DMS79 (cell line): Measurements from ENCODE around the gene ADAD2.
"Not testable (repeated sequence)": the region's sequence is repeated elsewhere in the genome, so short reads cannot be mapped to it uniquely, and the experiment has no call there.

Source experiments
- DNase-seq: peaks from one replicate; lab custom pipeline; 2025; lab: John Stamatoyannopoulos, UW

ADAD2 gene

DNA sequence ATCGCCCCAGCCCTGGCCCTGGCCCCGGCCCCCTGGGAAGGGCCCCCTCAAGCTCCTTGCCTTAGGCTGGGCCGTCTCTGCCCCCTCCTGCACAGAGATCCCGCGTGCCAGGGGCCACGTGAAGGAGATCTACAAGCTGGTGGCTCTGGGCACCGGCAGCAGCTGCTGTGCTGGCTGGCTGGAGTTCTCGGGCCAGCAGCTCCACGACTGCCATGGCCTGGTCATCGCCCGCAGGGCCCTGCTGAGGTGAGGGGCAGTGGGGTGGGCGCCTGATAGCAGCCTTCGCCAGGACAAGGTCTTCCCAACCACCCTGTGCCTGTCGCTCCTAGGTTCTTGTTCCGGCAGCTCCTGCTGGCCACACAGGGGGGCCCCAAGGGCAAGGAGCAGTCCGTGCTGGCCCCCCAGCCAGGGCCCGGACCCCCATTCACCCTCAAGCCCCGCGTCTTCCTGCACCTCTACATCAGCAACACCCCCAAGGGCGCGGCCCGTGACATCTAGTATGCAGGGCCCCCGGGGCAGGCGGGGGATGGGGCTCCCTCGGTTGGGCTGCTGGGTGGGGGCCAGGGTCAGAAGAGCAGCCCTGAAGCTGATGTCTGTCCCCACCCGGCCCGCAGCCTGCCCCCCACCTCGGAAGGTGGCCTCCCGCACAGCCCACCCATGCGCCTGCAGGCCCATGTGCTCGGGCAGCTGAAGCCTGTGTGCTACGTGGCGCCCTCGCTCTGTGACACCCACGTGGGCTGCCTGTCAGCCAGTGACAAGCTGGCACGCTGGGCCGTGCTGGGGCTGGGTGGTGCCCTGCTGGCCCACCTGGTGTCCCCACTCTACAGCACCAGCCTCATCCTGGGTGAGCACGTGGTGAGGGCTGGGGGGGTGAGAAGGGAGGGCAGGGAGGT is 4.5 kb downstream of the ADAD2 start:
- no peak for DNase-seq

DNA sequence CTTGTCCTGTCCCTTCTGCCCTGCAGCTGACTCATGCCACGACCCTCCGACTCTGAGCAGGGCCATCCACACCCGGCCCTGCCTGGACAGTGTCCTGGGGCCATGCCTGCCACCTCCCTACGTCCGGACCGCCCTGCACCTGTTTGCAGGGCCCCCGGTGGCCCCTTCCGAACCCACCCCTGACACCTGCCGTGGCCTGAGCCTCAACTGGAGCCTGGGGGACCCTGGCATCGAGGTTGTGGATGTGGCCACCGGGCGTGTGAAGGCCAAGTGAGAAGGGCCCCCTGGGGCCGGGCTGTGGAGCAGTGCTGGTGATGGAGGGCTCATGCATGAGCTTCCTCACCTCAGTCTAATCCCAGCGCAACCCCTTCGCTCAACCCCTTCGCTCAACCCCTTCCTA is 5.1 kb downstream of the ADAD2 start:
- no peak for DNase-seq

DNA sequence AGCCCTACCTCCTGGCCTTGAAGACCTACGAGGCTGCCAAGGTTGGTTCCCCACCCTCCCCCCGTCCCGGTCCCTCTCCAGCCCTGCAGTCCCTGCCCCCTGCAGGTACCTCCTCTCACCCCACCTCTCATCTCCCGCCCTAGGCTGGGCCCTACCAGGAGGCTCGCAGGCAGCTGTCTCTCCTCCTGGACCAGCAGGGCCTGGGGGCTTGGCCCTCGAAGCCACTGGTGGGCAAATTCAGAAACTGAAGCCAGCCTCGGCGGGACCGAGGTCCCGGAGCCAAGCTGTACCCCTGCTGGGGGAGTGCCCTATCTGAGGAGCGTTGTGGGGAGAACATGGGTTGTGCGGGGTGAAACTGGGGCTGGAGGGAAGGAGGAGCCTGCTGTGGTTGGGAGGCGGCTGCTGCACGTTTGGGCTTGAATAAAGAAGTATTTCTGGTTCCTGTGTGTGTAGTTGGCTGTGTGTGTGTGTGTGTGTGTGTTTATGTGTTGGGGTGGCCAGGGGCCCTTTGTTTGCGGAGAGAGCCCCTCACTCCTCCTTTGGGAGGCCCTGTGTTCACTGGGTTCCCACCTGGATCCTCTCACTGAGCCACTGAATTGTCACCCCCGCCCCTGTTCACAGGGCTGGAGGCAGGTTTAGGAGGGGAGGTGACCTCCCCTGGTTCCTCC is 5.9 kb downstream of the ADAD2 start:
- DNase-seq: no peak

DNA sequence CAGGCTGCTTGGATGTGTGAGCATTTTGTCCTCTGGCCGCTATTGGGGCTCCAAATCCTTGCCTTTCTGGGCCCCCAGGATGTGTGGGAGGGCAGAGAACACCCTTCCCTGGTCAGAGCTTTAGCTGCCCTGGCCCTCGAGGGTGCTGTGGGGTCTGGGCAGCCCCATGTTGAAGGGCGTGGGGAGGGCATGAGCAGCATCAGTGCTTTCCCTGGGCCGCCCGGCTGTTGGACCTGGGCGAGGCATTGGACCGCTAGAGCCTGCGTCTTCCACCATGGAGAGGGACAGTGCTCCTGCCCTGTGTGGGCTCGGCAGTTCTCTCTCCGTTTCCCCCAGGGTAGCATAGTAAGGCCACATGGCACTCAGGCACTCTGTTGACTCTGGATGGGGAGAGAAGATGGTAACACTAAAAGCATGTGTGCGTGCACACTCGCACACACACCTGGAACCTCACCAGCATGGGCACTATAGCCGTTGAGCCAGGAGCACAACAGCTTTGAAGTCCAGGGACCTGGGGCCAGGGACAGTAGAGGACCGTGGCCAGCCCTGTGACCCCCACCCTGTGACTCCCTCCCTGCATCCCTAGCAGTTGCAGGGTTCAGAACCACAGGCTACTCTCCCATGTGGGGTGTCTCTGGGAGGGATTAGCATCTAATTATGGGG is 6.6 kb downstream of the ADAD2 start:
- DNase-seq: no peak

DNA sequence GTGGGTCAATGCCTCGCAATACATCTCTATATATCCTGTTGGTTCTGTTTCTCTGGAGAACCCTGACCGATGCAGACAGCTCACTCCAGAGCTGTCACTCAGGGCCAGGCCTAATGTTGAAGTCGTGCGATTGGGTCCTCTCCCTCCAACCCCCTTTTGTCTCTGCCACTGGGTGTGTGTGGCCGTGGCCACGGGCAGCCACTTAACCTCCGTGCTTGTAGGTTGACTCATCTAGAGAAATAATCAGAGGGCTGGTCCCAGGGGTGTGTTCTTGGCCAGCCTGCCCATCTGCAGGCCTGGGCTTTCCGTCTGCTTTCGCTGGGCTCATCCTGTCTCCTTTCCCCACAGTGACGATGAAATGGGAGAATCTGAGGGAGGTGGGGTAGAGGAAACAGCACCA is 7.4 kb downstream of the ADAD2 start:
- no peak for DNase-seq

DNA sequence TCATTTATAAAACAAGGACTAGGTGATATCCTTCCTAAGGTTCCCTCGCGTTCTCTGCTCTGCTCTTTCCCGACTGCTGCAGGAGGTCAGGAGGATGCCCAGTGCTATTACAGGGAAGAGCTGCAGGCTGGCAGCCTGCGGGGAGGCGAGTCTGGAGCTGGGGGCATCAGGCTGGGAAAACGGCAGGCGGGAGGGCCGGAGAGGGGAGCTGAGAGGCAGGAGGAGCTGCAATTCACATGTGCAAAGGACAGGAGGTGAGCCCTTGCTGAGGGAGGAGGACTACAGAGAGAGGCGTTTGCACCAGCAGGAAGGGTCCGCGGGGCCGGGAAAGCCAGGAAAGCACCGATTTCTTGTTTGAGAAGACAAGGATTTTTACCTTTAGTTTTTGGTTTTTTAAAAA is 8.1 kb downstream of the ADAD2 start:
- no peak for DNase-seq

DNA sequence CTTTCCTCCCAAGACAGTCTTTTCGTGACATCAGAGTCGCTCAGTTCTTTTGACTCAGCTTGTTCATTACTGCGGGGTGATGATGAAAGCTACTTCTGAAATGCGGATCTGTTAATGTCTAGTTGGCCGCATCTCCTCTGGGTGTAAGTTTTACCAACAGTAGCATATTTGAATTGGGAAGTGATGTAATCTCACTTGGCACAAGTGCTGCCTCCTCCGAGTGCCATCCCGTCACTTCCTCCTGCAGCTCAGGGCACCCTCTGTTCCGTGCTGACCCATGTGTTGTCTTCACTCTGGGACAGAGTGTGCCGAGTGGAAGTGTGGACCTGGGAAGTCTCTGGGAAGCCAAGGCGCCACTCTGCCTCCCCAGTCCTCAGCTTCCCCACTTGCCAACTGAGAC is 8.9 kb downstream of the ADAD2 start:
- no peak for DNase-seq

DNA sequence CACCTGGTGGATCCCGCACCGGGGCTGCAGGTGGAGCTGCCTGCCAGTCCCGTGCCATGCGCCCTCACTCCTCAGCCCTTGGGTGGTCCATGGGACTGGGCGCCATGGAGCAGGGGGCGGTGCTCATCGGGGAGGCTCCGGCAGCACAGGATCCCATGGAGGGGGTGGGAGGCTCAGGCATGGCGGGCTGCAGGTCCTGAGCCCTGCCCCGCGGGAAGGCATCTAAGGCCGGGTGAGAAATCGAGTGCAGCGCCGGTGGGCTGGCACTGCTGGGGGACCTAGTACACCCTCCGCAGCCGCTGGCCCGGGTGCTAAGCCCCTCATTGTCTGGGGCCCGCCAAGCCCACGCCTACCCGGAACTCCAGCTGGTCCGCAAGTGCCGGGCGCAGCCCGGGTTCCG is 13.6 kb downstream of the ADAD2 start:
- not testable (repeated sequence) for DNase-seq

DNA sequence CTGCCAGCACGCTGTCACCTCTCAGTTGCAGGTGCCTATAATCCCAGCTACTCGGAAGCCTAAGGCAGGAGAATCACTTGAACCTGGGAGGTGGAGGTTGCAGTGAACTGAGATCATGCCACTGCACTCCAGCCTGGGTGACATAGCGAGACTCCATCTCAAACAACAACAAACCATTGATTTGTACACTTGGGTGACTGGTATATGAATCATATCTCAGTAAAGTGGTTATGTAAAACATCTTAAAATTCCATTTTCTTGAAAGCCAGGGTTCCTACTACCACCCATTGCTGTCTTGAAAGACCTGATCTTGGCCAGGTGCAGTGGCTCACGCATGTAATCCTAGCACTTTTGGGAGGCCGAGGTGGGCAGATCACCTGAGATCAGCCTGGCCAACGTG is 14.2 kb downstream of the ADAD2 start:
- not testable (repeated sequence) for DNase-seq

DNA sequence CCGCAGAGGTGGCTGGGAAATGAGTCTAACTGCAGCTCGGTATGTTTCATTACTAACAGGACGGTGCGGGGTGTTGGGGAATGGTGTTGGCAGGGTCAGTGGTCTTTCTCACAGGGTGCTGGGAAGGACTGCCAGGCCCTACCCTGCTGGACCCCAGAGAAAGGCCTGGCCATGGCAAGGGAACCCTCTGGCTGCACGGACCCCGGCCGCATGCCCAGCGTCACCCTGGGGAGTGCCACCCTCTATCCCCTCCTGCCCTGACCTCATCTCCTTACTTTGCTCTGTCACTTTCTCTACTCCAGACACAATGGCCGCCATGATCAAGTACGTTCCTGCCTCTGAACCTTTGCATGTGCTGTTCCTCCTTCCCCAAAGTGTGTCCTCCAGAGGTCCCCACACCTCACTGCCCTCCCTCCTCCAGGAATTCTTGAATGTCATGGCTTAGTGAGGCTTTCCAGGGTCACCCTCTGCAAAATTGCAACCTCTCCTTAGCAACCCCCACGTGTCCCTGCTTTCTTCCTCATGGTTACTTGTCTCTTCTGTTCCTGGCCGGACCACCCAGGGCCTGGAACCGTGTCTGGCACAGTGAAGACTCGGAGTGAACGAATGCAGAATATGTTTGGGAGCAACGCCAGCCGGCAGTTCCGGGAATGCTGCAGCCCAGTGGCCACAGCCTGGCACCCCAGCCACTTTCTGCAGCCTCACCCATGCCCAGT is 15.2 kb downstream of the ADAD2 start:
- no peak for DNase-seq

DNA sequence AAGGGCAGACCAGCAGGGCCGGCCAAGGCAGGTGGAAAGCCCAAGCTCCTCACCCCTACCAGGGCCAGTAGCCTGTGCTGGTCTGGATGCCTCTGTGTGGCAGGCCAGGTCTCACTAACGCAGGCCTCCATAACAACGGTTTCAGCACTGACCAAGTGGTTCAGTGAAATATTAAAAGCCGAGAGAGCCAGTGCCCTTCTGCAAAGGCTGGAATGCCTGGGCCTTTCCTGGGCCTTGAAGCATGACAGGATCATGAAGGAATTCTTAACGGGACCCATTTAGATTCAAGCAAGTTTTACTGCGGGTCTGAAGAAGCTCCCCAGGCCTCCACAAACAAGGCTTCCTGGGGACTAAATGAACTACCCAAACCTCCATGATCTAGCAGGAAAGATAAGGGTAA is 16.3 kb downstream of the ADAD2 start:
- no peak for DNase-seq

DNA sequence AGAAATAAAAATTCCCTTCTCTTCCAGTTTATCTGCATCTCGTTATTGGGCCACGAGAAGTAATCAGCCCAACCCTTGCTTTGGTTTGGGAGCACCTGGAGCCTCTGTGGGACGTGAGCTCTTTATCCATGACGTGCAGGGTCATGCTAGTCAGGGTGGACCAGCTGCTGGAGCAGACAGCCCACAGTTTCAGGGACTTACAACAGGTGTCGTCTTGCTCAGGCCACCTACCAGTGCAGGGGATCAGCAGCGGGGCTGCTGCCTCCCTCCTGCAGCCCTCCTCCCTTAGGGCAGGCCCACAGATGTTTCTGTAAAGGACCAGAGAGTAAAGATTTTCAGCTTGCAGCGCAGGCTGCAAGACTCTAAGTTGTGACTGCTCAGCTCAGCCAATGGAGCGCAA is 16.9 kb downstream of the ADAD2 start:
- DNase-seq: no peak

DNA sequence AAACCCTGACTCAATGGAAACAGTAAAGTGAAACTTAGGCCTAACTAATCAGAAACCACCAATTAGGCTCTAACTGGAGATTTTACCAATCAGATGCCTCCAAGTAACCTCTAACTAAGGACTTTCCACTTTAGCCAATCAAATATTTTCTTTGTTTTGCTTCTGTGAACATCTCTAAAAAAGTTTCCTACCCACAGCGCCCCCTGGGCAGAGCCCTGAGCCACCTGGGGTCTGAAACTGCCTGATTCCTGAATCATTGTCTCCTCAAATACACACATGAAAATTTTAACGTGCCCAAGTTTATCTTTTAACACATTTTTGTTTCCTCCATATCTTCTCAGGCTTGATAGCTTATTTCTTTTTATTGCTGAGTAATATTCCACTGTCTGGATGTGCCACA is 19.0 kb downstream of the ADAD2 start:
- no peak for DNase-seq

DNA sequence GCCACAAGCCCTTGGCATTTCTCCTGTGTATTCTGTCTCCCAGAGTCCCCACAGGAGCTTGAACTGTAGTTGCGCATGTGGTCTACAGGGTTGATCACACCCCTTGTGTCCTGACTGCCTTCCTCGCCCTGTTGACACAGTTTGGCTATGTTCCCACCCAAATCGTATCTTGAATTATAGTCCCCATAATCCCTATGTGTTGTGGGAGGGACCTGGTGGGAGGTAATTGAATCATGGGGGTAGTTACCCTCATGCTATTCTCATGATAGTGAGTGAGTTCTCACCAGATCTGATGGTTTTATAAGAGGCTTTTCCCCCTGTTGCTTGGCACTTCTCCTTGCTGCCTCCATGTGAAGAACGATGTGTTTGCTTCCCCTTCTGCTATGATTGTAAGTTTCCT is 21.2 kb downstream of the ADAD2 start:
- no peak for DNase-seq

DNA sequence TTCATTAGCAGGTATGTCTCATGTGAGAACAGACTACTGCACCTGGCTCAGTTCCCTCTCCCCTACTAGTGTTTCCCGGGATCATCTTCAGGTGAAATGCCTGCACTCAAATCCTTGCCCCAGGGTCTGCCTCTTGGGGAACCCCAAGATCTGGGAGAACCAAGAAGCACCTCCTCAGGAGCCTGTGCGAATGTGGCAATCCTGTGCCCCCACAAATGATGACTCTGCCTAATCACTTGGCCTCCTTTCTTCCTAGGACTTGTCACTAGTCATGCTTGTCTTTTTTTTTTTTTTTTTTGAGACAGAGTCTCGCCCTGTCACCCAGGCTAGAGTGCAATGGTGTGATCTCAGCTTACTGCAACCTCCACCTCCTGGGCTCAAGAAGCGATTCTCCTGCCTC is 21.7 kb downstream of the ADAD2 start:
- no peak for DNase-seq

DNA sequence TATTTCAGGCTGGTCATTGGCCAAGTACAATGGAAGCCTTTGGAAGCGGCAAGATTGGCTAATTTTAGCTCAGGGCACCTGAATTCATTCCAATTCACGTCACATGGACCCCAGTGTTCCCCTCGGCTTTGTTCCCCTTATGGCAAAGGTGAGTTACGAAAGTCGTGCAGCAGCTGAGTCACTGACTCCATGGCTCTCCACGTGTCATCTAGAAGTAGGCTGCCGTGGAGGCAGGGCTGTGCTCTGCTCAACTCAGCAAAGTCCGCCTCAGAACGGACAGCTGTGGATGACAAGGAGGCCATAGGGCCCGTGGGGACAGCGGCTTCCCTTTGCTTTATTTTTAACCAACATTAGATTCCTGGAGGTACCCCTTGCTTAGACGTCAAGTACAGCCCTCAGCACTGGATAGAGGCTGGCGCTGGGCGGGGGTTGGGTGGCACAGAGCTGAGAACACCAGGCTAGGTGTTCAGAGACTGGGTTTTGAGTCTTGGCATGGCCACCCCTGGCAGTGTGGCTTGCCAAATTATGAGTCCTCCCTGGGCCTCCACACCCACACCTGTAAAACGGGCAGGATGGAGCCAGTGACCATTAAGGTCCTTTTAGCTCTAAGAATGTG is 23.6 kb downstream of the ADAD2 start:
- DNase-seq: no peak

DNA sequence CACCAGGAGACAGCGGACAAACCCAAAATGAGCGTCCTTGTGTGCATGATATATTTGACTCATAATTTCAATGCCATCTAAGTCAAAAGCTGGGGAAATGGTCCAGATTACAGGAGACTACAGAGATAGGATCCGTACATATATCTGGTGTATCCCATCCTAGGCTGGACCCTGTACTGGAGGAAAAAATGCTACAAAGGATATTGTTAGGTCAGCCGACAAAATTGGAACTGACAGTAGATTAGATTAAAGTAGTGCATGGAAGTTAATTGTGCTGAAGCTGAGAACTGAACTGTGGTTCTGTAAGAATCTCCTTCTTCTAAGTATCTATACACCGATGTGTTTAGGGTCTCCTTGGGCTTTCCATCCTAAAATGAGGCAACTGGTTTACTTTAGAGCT is 24.6 kb downstream of the ADAD2 start:
- DNase-seq: no peak

DNA sequence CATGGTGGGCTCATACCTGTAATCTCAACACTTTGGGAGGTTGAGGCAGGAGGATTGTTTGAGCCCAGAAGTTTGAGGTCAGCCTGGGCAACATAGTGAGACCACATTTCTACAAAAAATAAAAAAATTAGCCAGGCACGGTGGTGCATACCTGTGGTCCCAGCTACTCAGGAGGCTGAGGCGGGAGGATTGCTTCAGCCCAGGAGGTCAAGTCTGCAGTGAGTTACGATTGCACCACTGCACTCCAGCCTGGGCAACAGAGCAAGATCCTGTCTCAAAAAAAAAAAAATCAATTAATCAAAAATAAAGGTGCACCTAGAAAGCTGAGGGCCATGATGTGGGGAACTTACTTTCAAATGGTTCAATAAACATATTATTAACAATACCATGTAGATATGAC is 25.2 kb downstream of the ADAD2 start:
- not testable (repeated sequence) for DNase-seq

DNA sequence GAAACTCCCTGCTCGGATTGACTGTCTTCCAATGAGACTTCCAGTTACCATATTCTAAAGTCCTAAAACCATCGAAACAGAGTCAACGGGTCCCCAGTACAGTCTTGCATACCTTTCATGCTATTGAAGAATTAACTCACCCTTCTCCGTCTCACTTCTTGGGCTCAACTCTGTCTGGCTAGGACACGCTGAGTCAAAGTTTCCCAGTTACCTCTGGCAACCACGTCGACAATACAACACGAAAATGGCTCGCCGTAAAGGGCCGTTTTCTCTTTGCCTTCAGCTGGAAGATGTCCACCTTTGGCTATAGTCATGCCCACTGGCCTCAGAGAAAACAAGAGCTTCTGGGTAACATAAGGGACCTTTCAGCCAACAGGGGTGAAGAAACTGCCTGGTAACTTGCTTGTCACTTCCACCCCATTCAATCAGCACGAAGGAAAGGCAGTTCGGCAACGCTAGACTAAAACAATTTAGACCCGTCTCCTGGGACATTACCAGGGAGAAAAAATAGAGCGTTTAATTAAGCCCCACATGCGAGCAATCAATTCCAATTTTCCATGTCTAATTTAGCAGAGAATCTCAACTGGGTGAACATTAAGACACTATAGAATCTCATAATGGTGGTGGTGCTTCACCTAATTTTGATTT is 27.3 kb downstream of the ADAD2 start:
- no peak for DNase-seq

DNA sequence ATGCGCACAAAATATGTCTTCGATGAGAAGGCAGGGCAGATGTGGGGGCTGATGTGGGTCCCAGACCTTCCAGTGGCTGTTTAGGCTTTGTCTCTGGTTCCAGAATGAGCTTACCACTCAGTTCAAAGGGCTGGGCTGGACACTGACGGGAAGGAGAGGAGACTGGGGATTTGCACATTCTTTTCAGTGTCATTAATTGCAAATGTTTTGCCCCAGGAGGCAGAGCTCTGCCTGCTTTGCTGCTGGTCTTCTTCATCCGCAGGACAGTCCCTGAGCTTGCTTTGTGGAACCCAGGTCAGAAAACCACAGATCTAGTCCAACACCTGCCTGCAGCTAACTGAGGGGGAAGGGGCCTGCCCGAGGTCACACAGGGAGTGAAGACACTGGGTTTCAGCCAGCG is 28.0 kb downstream of the ADAD2 start:
- DNase-seq: no peak

DNA sequence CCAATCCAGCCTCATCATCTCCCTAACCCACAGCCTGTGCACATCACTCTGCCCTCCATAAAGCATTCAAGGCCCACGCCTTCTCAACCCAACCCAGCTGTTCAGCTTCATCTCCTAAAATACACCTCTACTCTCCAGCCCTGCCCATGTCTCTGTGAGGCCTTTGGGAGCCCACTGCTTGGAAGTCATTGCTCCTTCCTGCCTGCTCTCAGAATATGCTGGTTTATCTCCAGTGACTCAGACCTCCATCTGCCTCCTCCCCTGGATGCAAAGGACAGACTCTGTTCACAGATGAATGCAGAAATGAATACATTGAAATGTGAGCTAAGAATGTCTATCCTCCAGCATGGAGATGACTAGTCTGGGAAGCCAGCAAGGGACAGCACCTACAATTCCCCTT is 29.9 kb downstream of the ADAD2 start:
- no peak for DNase-seq

DNA sequence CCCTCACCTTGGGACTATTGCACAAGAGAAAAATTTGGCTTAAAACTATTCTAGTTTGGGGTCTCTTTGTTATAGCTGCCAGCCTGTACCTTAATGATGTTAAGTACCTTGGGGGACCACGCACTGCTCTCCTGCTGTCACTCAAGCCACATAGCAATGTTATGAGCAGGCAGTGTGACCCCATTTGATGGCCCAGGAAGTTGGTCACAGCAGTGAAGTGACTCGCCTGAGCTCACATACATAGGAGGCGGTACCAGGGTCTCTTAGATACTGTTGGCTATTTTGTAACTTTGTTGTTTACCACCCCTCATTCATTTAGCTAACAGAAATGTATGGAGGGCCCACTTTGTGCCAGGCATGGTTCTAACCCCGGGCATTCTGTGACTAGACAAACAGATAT is 32.5 kb downstream of the ADAD2 start:
- no peak for DNase-seq
